T-helper 22 cell (primary cell): Measurements from ENCODE around the gene CFL1.
A peak's percentile ranks its signal among the peaks of the same experiment; 100 is the strongest.

Experiments
- DNase-seq: peaks from one replicate; pipeline ENCODE4 v3.0.0-alpha.2; 2020; ENCODE audit warnings: low read depth

Gene CFL1

GRCh38 chr11:65887723-65888162, 29.8 kb upstream of the CFL1 start:
- DNase-seq = no peak

GRCh38 chr11:65886826-65887722, 29.1 kb upstream of the CFL1 start:
- DNase-seq = no peak

GRCh38 chr11:65885808-65886536, 28.0 kb upstream of the CFL1 start:
- DNase-seq = no peak

- no peak for DNase-seq
Observed at GRCh38 chr11:65885231-65885630, 27.3 kb upstream of the CFL1 start.

- peak; percentile 62 for DNase-seq
Observed at GRCh38 chr11:65884716-65885092, 26.7 kb upstream of the CFL1 start.

- DNase-seq = no peak
Observed at GRCh38 chr11:65883786-65884715, 26.1 kb upstream of the CFL1 start.

- no peak for DNase-seq
Observed at GRCh38 chr11:65883058-65883761, 25.2 kb upstream of the CFL1 start.

GRCh38 chr11:65882120-65883057, 24.4 kb upstream of the CFL1 start:
- DNase-seq = no peak

- no peak for DNase-seq
Observed at GRCh38 chr11:65880844-65881421, 23.0 kb upstream of the CFL1 start.

GRCh38 chr11:65880027-65880426, 22.0 kb upstream of the CFL1 start:
- DNase-seq = no peak

GRCh38 chr11:65879617-65880016, 21.6 kb upstream of the CFL1 start, which contains the start of gene CTSW:
CTSW (plus strand) TSS chr11:65879837; CDS start chr11:65879855, 18 bp downstream.
- no peak for DNase-seq

GRCh38 chr11:65873318-65874156, 15.6 kb upstream of the CFL1 start:
- peak; percentile 93 for DNase-seq

GRCh38 chr11:65872586-65873317, 14.8 kb upstream of the CFL1 start, which contains the start of gene EFEMP2:
EFEMP2 (minus strand) TSS chr11:65872800; CDS start chr11:65872354, 446 bp downstream.
- no peak for DNase-seq

- DNase-seq = no peak
Observed at GRCh38 chr11:65871811-65872548, 14.0 kb upstream of the CFL1 start.

- no peak for DNase-seq
Observed at GRCh38 chr11:65870706-65871681, 13.0 kb upstream of the CFL1 start.

GRCh38 chr11:65870307-65870658, 12.3 kb upstream of the CFL1 start:
- no peak for DNase-seq
